GM23338 (cell line): ENCODE measurements around the gene CSF3. TPM values are rescaled to one million over a fixed set of nuclear protein-coding genes. Genes with fewer than 3 reads are reported as not detected.

Source experiments
- ATAC-seq: fragments of 200-7000 bp; cut with Tn5 transposase; 3 replicates; pipeline ENCODE4 v1.9.1; 2020
- DNase-seq: peaks from one replicate; pipeline ENCODE4 v3.0.0-alpha.2; 2015; ENCODE audit warnings: low spot score
- H2AFZ ChIP-seq: fragments of 200-600 bp; sonication (generic); 2 replicates; pipeline ENCODE4 v1.8.0; 2016; ENCODE audit warnings: antibody characterized with exemption, mild to moderate bottlenecking, moderate library complexity
- H3F3A ChIP-seq: fragments of 200-600 bp; sonication (generic); replicated peaks from 2 replicates; pipeline ENCODE4 v1.8.0; 2017; ENCODE audit warnings: antibody characterized with exemption, mixed run types, low read depth
- H3K27ac ChIP-seq: fragments of 200-600 bp; sonication (generic); 2 replicates; pipeline ENCODE4 v1.6.1; 2016; ENCODE audit warnings: low read depth
- H3K27me3 ChIP-seq: fragments of 200-600 bp; sonication (generic); 2 replicates; pipeline ENCODE4 v1.8.0; 2016; ENCODE audit warnings: mild to moderate bottlenecking, mixed run types, moderate library complexity; ENCODE audit not compliant: insufficient read depth
- H3K36me3 ChIP-seq: fragments of 200-600 bp; sonication (generic); 2 replicates; pipeline ENCODE4 v1.8.0; 2016; ENCODE audit warnings: mild to moderate bottlenecking; ENCODE audit not compliant: insufficient read depth
- H3K4me1 ChIP-seq: fragments of 200-600 bp; sonication (generic); 2 replicates; pipeline ENCODE4 v1.8.0; 2016; ENCODE audit warnings: mild to moderate bottlenecking, moderate library complexity; ENCODE audit not compliant: insufficient read depth
- H3K4me2 ChIP-seq: fragments of 200-600 bp; sonication (generic); 2 replicates; pipeline ENCODE4 v1.7.1; 2017; ENCODE audit warnings: mixed run types
- H3K4me3 ChIP-seq: fragments of 200-600 bp; sonication (generic); 2 replicates; pipeline ENCODE4 v1.6.1; 2016; ENCODE audit warnings: mixed run types
- H3K79me2 ChIP-seq: fragments of 200-600 bp; sonication (generic); replicated peaks from 2 replicates; pipeline ENCODE4 v1.8.0; 2017; ENCODE audit warnings: mild to moderate bottlenecking; ENCODE audit not compliant: insufficient read depth
- H3K9me2 ChIP-seq: fragments of 200-600 bp; sonication (generic); 2 replicates; pipeline ENCODE4 v1.8.0; 2017; ENCODE audit not compliant: insufficient read depth
- H4K20me1 ChIP-seq: fragments of 200-600 bp; sonication (generic); replicated peaks from 2 replicates; pipeline ENCODE4 v1.8.0; 2017; ENCODE audit warnings: mild to moderate bottlenecking; ENCODE audit not compliant: insufficient read depth
- H3K27ac Mint-ChIP-seq: 2 replicates; pipeline ENCODE4 v1.8.0; 2020; ENCODE audit warnings: inconsistent platforms, mild to moderate bottlenecking, moderate library complexity, mixed read lengths
- H3K27me3 Mint-ChIP-seq: 3 replicates; pipeline ENCODE4 v1.8.0; 2022; ENCODE audit warnings: low read depth, mild to moderate bottlenecking, moderate library complexity, mixed read lengths, inconsistent platforms; ENCODE audit not compliant: insufficient read depth, poor library complexity
- H3K36me3 Mint-ChIP-seq: 3 replicates; pipeline ENCODE4 v1.8.0; 2021; ENCODE audit warnings: low read depth, mild to moderate bottlenecking, inconsistent platforms, moderate library complexity, mixed read lengths
- H3K4me1 Mint-ChIP-seq: 3 replicates; pipeline ENCODE4 v1.8.0; 2020; ENCODE audit warnings: mild to moderate bottlenecking, inconsistent platforms, mixed read lengths
- H3K4me3 Mint-ChIP-seq: 3 replicates; pipeline ENCODE4 v1.8.0; 2021; ENCODE audit warnings: moderate library complexity, mild to moderate bottlenecking, inconsistent platforms, mixed read lengths
- H3K9me3 Mint-ChIP-seq: 3 replicates; pipeline ENCODE4 v1.8.0; 2020; ENCODE audit warnings: moderate library complexity, mild to moderate bottlenecking, inconsistent platforms, mixed read lengths
- CREB1 ChIP-seq: fragments of 250-450 bp; sonication (Bioruptor Pico); IDR thresholded peaks from 2 replicates; pipeline ENCODE4 v1.5.0; 2020; ENCODE audit warnings: low read depth, mild to moderate bottlenecking, moderate library complexity
- CTCF ChIP-seq, 2 experiments: fragments of 200-600 bp in 1 of 2; sonication (generic) in 1 of 2; conservative IDR thresholded peaks; 2 replicates each; pipeline versions ENCODE4 v1.5.1 to v1.6.1; 2016 to 2017; ENCODE audit warnings: antibody characterized with exemption in 2 of 2, low read depth in 2 of 2, mild to moderate bottlenecking in 2 of 2, moderate library complexity in 1 of 2
- ETS1 ChIP-seq: IDR thresholded peaks from 2 replicates; pipeline ENCODE4 v1.6.1; 2016; ENCODE audit warnings: antibody characterized with exemption
- EZH2 ChIP-seq: fragments of 200-600 bp; sonication (generic); IDR thresholded peaks from one replicate; pipeline ENCODE4 v1.8.0; 2017; ENCODE audit warnings: antibody characterized with exemption, mild to moderate bottlenecking, low read depth; ENCODE audit not compliant: unreplicated experiment
- EZH2phosphoT487 ChIP-seq: fragments of 200-600 bp; sonication (generic); IDR thresholded peaks from one replicate; pipeline ENCODE4 v1.8.1; 2018; ENCODE audit warnings: antibody characterized with exemption; ENCODE audit not compliant: unreplicated experiment
- JUNB ChIP-seq: IDR thresholded peaks from one replicate; pipeline ENCODE4 v1.6.1; 2016; ENCODE audit warnings: antibody characterized with exemption; ENCODE audit not compliant: unreplicated experiment
- NANOG ChIP-seq: IDR thresholded peaks from 2 replicates; pipeline ENCODE4 v1.6.1; 2016; ENCODE audit warnings: antibody characterized with exemption, borderline replicate concordance
- REST ChIP-seq: IDR thresholded peaks from one replicate; pipeline ENCODE4 v1.6.1; 2018; ENCODE audit warnings: antibody characterized with exemption; ENCODE audit not compliant: unreplicated experiment
- STAT1 ChIP-seq: IDR thresholded peaks from one replicate; pipeline ENCODE4 v1.6.1; 2016; ENCODE audit warnings: antibody characterized with exemption; ENCODE audit not compliant: unreplicated experiment
- ZNF331 ChIP-seq: fragments of 250-450 bp; sonication (Bioruptor Pico); IDR thresholded peaks from 2 replicates; pipeline ENCODE4 v1.5.0; 2020; ENCODE audit warnings: low read depth, mild to moderate bottlenecking, moderate library complexity
- ZNF462 ChIP-seq: fragments of 250-450 bp; sonication (Bioruptor Pico); IDR thresholded peaks from 2 replicates; pipeline ENCODE4 v1.5.0; 2020; ENCODE audit warnings: mild to moderate bottlenecking, moderate library complexity
- polyA plus RNA-seq: library from polyadenylated mRNA; unstranded; fragments of >200 nt; fragmentation: Nextera tagmentation; extraction: Ambion mirVana; gene quantifications from 2 replicates; pipeline ENCODE4 v1.2.1, GENCODE V29; 2016
- total RNA-seq: library from RNA; depleted of rRNA; stranded (reverse); fragments of >200 nt; shearing (Covaris generic); gene quantifications from 2 replicates; pipeline ENCODE4 v1.2.3, GENCODE V29; 2014

The CSF3 gene
- total and polyA plus RNA-seq, 2 experiments from 2014 or later = not detected

GRCh38 chr17:39980351-39981206 lies 34.7 kb upstream of the CSF3 start, which contains the start of gene PSMD3 (continued):
- TF ChIP-seq ZNF462 = no peak
- peak; percentile 99 for TF ChIP-seq CREB1
- TF ChIP-seq EZH2phosphoT487 = no peak
- no peak for TF ChIP-seq ZNF331 (CRISPR knock-in tag)
- TF ChIP-seq STAT1 = no peak

- H3K9me2 ChIP-seq = no peaks in the 10 kb centered on the region
- peak overlapping the region; percentile 85 for H3K27ac ChIP-seq
- no peak overlapping the region for H2AFZ ChIP-seq
- Mint-ChIP-seq H3K9me3 (no peaks in the 10 kb centered on the region), H3K4me1 (peaks cover 23% of the 10 kb centered on the region), H3K4me3 (peak overlapping the region; percentile 92), H3K27ac (peak overlapping the region; percentile 94), H3K36me3 (peaks cover 35% of the 10 kb centered on the region), H3K27me3 (peaks cover 9% of the 10 kb centered on the region)
- H3F3A ChIP-seq = peaks cover 8% of the 10 kb centered on the region; the same call in 1 of the 2 replicates
- no peaks in the 10 kb centered on the region for H3K27me3 ChIP-seq
- peaks cover 20% of the 10 kb centered on the region for H3K4me1 ChIP-seq
- H3K4me2 ChIP-seq = peak overlapping the region; percentile 99
- peaks cover 29% of the 10 kb centered on the region for H3K79me2 ChIP-seq
- peaks cover 19% of the 10 kb centered on the region for H3K36me3 ChIP-seq
- DNase-seq = no peak
- peaks cover 16% of the 10 kb centered on the region for H4K20me1 ChIP-seq
- no peak; the same call in 2 of the 3 replicates for ATAC-seq
- no peak for TF ChIP-seq EZH2phosphoT487
- no peak for TF ChIP-seq REST
- TF ChIP-seq EZH2 = no peak
- TF ChIP-seq NANOG = no peak
- no peak for TF ChIP-seq JUNB
- no peak for TF ChIP-seq CREB1
- no peak for TF ChIP-seq CTCF (conservative IDR thresholded peaks at IDR 0.05; ENCODE audit: low read depth in 2 of 2)
- no peak for TF ChIP-seq ETS1
- peak overlapping the region; percentile 77 for H3K4me3 ChIP-seq
Measured at GRCh38 chr17:39981207-39981741, 34.0 kb upstream of the CSF3 start.
